Peyer's patch (tissue), 4 donors: ENCODE measurements around the gene SERTAD3. TPM values are rescaled to one million over a fixed set of nuclear protein-coding genes. Genes with fewer than 3 reads are reported as not detected.

Source experiments
- DNase-seq, 3 donors: peaks; one replicate each; pipeline ENCODE4 v3.0.0-alpha.2; 2017 to 2019
- H3K27ac ChIP-seq, 4 donors: fragments of 200-600 bp; sonication (generic); one replicate each; pipeline ENCODE4 v1.5.1; 2016 to 2019
- H3K27me3 ChIP-seq, 2 donors: fragments of 200-600 bp; sonication (generic); one replicate each; pipeline ENCODE4 v1.5.1; 2019
- H3K36me3 ChIP-seq, 3 donors: fragments of 200-600 bp; sonication (generic); one replicate each; pipeline ENCODE4 v1.5.1; 2016 to 2019
- H3K4me1 ChIP-seq, 4 donors: fragments of 200-600 bp; sonication (generic); one replicate each; pipeline ENCODE4 v1.5.1; 2016 to 2019
- H3K4me3 ChIP-seq, 4 donors: fragments of 200-600 bp; sonication (generic); 1 replicate in 3 of 4; 2 replicates in 1 of 4; pipeline ENCODE4 v1.5.1; 2016 to 2019; ENCODE audit warnings: mild to moderate bottlenecking in 1 of 4
- H3K9me3 ChIP-seq, 4 donors: fragments of 200-600 bp; sonication (generic); one replicate each; pipeline ENCODE4 v1.5.1; 2016 to 2019; ENCODE audit warnings: mild to moderate bottlenecking in 1 of 4
- CTCF ChIP-seq, 6 experiments: fragments of 450-650 bp in 4 of 6; fragments of 200-600 bp in 2 of 6; sonication (generic) in 1 of 6; IDR thresholded peaks; one replicate each; pipeline ENCODE4 v1.5.1; 2017 to 2019; ENCODE audit warnings: antibody characterized with exemption in 6 of 6, mild to moderate bottlenecking in 3 of 6, moderate library complexity in 1 of 6
- POLR2A ChIP-seq, 2 donors: fragments of 450-650 bp; IDR thresholded peaks; one replicate each; pipeline ENCODE4 v1.5.1; 2017; ENCODE audit warnings: antibody characterized with exemption in 2 of 2, mild to moderate bottlenecking in 2 of 2, moderate library complexity in 2 of 2
- small RNA-seq, 2 donors: library from RNA; depleted of rRNA; stranded (forward); fragments of <200 nt; gene quantifications; one replicate each; pipeline ENCODE3, GENCODE V24; 2016
- total RNA-seq, 4 donors: library from RNA; depleted of rRNA; stranded (reverse); fragments of >200 nt; gene quantifications; one replicate each; pipeline ENCODE4 v1.1.0, GENCODE V29; 2016

SERTAD3 gene
- total RNA-seq, 4 donors from 2014 or later: 9.1 to 22.4 (median 15.2) TPM

GRCh38 chr19:40395956-40396355, 48.2 kb downstream of the SERTAD3 start:
- DNase-seq: no peak
- Histone ChIP-seq H3K4me3 (no peak overlapping the region), H3K9me3 (no peaks in the 10 kb centered on the region), H3K27me3 (no peaks in the 10 kb centered on the region), H3K27ac (no peak overlapping the region), H3K4me1 (peaks cover 0 to 5% (median 0%) of the 10 kb centered on the region in 4 donors), H3K36me3 (no peaks in the 10 kb centered on the region)
- TF ChIP-seq CTCF (IDR thresholded peaks at IDR 0.05): no peak
- no peak for TF ChIP-seq POLR2A (IDR thresholded peaks at IDR 0.05)

- DNase-seq: no peak
- Histone ChIP-seq H3K4me1 (peaks cover 0 to 5% (median 0%) of the 10 kb centered on the region in 4 donors), H3K27me3 (no peaks in the 10 kb centered on the region), H3K9me3 (no peaks in the 10 kb centered on the region), H3K27ac (no peak overlapping the region), H3K4me3 (no peak overlapping the region), H3K36me3 (no peaks in the 10 kb centered on the region)
- TF ChIP-seq POLR2A (IDR thresholded peaks at IDR 0.05): no peak
- TF ChIP-seq CTCF (IDR thresholded peaks at IDR 0.05): no peak
Measured at GRCh38 chr19:40394816-40395210, 49.3 kb downstream of the SERTAD3 start.

- Histone ChIP-seq H3K27ac (no peak overlapping the region), H3K9me3 (no peaks in the 10 kb centered on the region), H3K4me1 (peaks cover 0 to 5% (median 0%) of the 10 kb centered on the region in 4 donors), H3K4me3 (no peak overlapping the region), H3K36me3 (no peaks in the 10 kb centered on the region), H3K27me3 (no peaks in the 10 kb centered on the region)
- TF ChIP-seq POLR2A (IDR thresholded peaks at IDR 0.05) (no peak), CTCF (IDR thresholded peaks at IDR 0.05) (no peak)
- no peak for DNase-seq
Measured at GRCh38 chr19:40393894-40394815, 50.0 kb downstream of the SERTAD3 start.

GRCh38 chr19:40392894-40393517, 51.1 kb downstream of the SERTAD3 start:
- no peaks in the 10 kb centered on the region for H3K4me1 ChIP-seq
- no peak overlapping the region for H3K27ac ChIP-seq
- DNase-seq: no peak
- no peaks in the 10 kb centered on the region for H3K27me3 ChIP-seq
- TF ChIP-seq CTCF (IDR thresholded peaks at IDR 0.05) (peak in 2 of 6 experiments; percentile 38 to 43), POLR2A (IDR thresholded peaks at IDR 0.05) (no peak)
- H3K36me3 ChIP-seq: no peaks in the 10 kb centered on the region
- H3K9me3 ChIP-seq: no peaks in the 10 kb centered on the region
- no peak overlapping the region for H3K4me3 ChIP-seq

- no peak for DNase-seq
- H3K36me3 ChIP-seq: no peaks in the 10 kb centered on the region
- TF ChIP-seq POLR2A (IDR thresholded peaks at IDR 0.05) (no peak), CTCF (IDR thresholded peaks at IDR 0.05) (no peak)
- no peak overlapping the region for H3K4me3 ChIP-seq
- H3K27ac ChIP-seq: no peak overlapping the region
- no peaks in the 10 kb centered on the region for H3K9me3 ChIP-seq
- H3K4me1 ChIP-seq: no peaks in the 10 kb centered on the region
- no peaks in the 10 kb centered on the region for H3K27me3 ChIP-seq
Measured at GRCh38 chr19:40392123-40392522, 52.0 kb downstream of the SERTAD3 start.

Small RNA genes lying within 50 kb of the gene (small RNA-seq; reads per million reads assigned to genes)
- 0 reads per million in 2 donors for gene RF00017

Other genes starting within 250 kb of the SERTAD3 start
- gene TTC9B, start 226.0 kb downstream of the SERTAD3 start, total RNA-seq: not detected
- 1 to 10 TPM in 1 of 4 donors, not detected in 3; 1.3 TPM for gene CCNP, start 217.6 kb downstream of the SERTAD3 start, total RNA-seq
- 100 to 1,000 TPM in 2 of 4 donors, 10 to 100 TPM in 2; 67.1 to 146 (median 100) TPM for gene AKT2, start 159.0 kb downstream of the SERTAD3 start, total RNA-seq
- gene C19orf47, start 95.9 kb downstream of the SERTAD3 start, total RNA-seq: 10 to 100 TPM in 2 of 4 donors, 1 to 10 TPM in 2; 5.8 to 11.3 (median 9.9) TPM
- gene PLD3, start 95.6 kb downstream of the SERTAD3 start, total RNA-seq: 100 to 1,000 TPM in 3 of 4 donors, 10 to 100 TPM in 1; 61.9 to 210 (median 162) TPM
- not detected for gene HIPK4, start 54.2 kb downstream of the SERTAD3 start, total RNA-seq
- 1 to 10 TPM; 1.4 to 7.4 (median 3.0) TPM for gene PRX, start 31.0 kb downstream of the SERTAD3 start, total RNA-seq
- gene SERTAD1, start 18.3 kb downstream of the SERTAD3 start, total RNA-seq: 10 to 100 TPM in 2 of 4 donors, 1 to 10 TPM in 2; 4.1 to 18.2 (median 11.6) TPM
- 100 to 1,000 TPM; 148 to 277 (median 218) TPM for gene BLVRB, start 21.4 kb upstream of the SERTAD3 start, total RNA-seq
- 1 to 10 TPM in 2 of 4 donors, under 1 TPM in 2; 0.18 to 6.6 (median 2.0) TPM for gene SPTBN4, start 22.7 kb upstream of the SERTAD3 start, total RNA-seq
- gene SHKBP1, start 132.5 kb upstream of the SERTAD3 start, total RNA-seq: 100 to 1,000 TPM in 2 of 4 donors, 10 to 100 TPM in 2; 73.4 to 121 (median 99.9) TPM
- gene LTBP4, start 157.0 kb upstream of the SERTAD3 start, total RNA-seq: 100 to 1,000 TPM; 164 to 484 (median 329) TPM
- gene NUMBL, start 246.3 kb upstream of the SERTAD3 start, total RNA-seq: 100 to 1,000 TPM in 1 of 4 donors, 10 to 100 TPM in 3; 10.9 to 151 (median 27.9) TPM